ENCODE data around the gene LIFR.
A peak's percentile ranks its signal among the peaks of the same experiment; 100 is the strongest.

- TF ChIP-seq ZNF561 (tag by site-specific recombination; IDR thresholded peaks at IDR 0.05; ENCODE audit: borderline replicate concordance) = no peak
- TF ChIP-seq ELK4 (IDR thresholded peaks at IDR 0.05; ENCODE audit: borderline replicate concordance, low read depth, low read length) = no peak
- no peak for TF ChIP-seq ZNF366 (tag by site-specific recombination; conservative IDR thresholded peaks at IDR 0.05)
- TF ChIP-seq CTCF (tag by site-specific recombination; IDR thresholded peaks at IDR 0.05) = peak; percentile 31; the same call in 1 of the 2 replicates
- no peak for TF ChIP-seq SETDB1 (IDR thresholded peaks at IDR 0.05; ENCODE audit: insufficient read length, low read length)
- no peak for TF ChIP-seq ZNF248 (tag by site-specific recombination; IDR thresholded peaks at IDR 0.05)
- TF ChIP-seq ATF2 (tag by site-specific recombination; IDR thresholded peaks at IDR 0.05; ENCODE audit: low read depth) = no peak
- no peak for TF ChIP-seq ZBTB6 (tag by site-specific recombination; IDR thresholded peaks at IDR 0.05)
- TF ChIP-seq OVOL3 (tag by site-specific recombination; IDR thresholded peaks at IDR 0.05) = no peak
- TF ChIP-seq RBAK (tag by site-specific recombination; IDR thresholded peaks at IDR 0.05) = no peak
Measured at GRCh38 chr5:38497946-38498345, 58.5 kb downstream of the LIFR start.
